Hippocampal formation (tissue), 2 donors: ENCODE results near the gene CCNF.
A peak's percentile ranks its signal among the peaks of the same experiment; 100 is the strongest.
"Not testable (repeated sequence)": the region's sequence is repeated elsewhere in the genome, so short reads cannot be mapped to it uniquely, and the experiment has no call there.

Source experiments
- DNase-seq, 2 donors: peaks; one replicate each; lab custom pipeline; 2025; lab: John Stamatoyannopoulos, UW

CCNF gene

DNA sequence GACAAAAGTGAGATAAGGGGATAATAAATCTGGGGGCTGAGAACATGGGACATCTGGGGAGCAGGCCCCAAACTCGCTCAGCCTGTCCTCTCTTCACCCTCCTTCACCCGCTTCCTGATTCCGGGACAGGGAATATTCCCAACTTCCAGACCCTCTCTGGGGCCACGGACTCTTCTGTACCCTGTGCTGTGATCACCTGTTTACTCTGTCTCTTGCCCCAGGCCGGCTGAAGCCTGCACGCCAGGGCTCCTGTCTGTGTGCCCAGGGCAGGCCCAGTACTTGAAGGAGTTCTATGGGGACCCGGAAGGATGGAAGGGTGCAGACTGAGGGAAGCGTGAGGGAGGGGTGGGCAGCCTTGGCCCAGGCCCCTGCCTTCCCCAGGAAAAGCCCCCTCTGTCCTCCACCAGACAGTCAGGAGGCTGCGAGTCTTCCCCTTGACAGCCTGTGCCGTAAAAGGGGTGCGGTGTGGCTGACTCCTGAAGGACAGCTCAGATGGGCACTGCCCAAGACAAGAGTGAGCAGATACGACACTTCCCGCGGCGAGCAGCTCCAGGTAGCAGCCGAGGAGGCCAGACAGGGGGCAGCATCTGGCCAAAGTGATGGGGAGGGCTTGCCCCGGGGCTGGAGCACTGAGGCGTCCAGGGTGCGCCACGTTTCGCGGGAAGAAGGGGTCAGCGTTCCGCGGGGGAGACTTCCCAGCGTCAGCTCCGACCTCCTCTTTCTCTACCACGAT is 1.0 kb upstream of the CCNF start:
- DNase-seq = no peak

DNA sequence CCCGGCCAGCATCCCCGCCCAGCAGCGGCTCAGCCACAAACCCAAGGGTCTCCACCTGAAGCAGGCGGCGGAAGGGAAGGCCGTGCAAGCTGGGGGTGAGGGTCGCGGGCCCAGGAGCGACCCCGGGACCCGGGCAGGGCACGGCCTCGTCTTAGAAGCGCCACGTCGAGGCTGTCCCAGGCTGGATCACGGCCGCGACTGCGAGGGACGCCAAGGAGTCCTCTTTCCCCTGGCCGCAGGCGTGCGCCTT is 538 bp upstream of the CCNF start:
- no peak for DNase-seq

DNA sequence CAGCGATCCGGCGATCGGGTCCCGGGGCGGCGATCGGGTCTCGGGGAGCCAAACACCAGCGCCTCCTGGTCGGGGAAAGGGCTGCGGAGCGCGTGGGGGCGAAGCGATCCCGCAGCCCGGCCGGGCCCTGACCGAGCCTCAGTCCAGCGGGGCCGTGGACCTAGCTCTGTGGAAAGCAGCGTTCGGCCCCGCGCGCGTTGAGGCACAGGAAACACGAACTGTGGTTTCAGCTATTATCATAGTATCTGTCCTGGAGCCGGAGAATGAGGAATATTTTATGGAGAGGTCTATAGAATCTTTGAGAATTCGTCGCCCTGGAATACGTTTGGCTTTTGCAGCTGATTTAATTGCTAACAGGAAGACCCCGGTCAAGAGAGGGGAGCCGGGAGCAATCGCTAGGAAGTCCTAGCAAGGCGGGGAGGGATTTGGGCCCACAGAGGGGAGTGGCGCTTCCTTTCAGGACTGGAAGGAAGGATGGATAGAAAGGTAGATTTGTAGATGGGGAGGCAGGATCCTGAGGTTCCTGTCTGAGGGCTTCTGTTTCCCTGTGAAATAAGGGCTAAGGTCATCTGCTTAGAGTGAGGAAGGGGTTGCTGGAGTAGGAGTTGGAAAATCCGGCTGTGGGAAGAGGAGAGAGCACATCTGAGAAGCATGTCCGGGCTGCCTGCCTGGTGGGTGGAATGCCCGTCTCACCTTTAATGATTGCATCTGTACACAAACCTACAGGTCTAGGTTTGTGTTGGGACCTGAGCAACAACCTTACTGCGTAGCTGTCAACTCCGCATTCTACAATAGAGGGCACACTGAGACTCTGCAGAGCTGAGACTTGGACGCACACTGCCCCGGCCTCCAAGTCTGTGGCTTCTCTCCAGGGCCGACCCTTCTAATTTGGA is 770 bp downstream of the CCNF start:
- DNase-seq = no peak

DNA sequence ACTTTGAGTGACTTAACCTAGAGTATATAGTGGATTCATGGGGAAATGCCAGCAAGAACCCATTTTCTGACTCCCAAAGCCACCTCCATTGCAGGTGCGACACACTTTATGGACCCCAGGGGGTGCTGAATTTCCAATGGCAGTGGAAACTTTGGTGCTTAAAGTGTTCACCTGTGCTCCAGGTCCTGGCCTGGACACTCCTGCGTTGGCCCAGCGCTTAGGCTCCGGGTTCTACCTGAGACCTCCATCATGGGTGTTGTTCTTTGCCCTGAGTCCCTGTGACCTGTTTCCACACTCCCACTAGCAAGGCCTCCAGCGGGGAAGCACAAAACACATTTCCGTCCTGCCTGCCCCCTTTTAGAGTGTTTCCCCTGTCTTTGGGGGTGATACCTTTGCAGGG is 3.0 kb downstream of the CCNF start:
- DNase-seq = no peak

DNA sequence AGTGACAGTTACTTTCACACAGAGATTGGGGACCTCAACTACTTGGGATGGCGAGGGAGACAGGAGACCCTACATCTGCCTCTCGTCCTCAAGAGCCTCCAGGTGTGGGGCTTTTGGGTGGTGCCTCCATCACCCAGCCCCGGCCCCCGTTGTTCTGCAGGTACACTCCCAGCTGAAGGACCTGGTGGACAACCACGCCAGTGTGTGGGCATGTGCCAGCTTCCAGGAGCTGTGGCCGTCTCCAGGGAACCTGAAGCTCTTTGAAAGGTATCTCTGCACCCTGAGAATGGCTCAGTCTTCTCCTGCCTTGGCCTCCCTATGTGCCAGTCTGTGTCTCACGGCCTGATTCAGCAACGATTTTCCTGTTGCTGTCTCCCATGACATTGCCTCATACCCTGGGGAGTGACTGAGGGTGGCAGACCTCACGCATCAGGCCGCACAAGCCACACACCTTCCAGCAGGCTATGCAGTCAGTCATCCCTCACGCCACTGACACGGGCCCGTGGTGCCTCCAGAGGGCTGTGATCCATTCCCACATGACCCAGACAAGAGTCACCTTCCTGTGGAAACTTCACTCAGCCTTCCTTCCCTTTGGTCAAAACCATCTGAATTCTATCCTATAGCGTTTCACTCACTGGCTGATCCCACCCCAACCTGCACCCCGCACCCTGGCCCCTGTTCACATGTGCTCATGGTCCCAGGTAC is 3.7 kb downstream of the CCNF start:
- no peak for DNase-seq

DNA sequence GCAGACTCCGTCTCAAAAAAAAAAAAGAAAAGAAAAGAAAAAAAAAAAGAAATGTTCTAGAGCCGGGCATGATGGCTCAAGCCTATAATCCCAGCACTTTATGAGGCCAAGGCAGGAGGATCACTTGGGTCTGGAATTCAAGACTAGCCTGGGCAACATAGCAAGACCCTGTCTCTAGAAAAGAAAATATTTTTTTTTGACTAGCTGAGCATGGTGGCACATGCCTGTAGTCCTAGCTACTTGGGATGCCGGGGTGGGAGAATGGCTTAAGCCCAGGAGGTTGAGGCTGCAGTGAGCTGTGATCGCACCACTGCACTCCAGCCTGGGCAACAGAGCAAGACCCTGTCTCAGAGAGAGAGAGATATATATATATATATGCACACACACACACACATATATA is 6.0 kb downstream of the CCNF start:
- not testable (repeated sequence) for DNase-seq

DNA sequence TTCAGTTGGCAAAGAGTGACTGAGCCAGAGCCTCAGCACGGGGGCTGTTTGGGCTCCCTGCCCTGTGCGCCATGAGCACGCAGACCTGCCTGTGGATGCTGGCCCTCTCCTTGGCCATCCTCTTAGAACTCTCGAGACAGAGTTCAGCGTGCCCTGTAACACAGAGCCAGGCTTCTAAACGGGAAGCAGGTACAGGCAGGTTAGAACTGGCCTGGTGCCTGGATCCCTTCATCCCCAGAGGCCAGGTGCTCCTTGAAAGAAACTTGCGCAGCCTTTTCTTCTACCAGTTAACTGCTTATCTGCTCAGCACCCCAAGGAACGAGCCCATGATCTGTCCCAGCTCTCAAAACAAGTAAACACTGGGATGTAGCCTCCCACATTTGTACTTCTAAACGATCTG is 6.9 kb downstream of the CCNF start:
- no peak for DNase-seq

DNA sequence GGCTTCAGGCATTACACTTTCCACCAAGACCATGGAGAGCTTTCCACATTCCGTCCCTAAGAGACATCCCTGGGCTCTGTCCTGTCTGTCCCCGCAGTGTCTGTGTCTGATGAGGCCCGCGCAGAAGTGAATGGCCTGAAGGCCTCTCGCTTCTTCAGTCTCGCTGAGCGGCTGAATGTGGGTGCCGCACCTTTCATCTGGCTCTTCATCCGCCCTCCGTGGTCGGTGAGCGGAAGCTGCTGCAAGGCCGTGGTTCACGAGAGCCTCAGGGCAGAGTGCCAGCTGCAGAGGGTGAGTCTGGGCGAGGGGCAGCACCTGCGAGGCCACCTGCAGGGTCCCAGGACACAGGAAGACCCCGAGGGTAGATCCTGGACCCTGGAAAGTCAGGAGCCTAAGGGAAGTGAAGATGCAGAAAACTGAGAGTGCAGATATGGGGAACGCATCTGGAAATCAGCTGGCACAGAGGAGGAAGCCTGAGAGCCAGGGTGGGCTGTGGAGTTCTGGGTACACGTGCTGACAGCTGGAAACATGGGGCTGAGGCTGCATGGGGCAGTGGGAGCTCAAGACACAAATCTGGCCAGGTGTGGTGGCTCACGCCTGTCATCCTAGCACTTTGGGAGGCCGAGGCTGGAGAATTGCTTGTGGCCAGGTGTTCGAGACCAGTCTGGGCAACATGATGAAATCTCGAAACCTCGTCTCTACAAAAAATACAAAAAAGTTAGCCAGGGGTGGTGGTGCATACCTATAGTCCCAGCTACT is 8.0 kb downstream of the CCNF start:
- no peak for DNase-seq

DNA sequence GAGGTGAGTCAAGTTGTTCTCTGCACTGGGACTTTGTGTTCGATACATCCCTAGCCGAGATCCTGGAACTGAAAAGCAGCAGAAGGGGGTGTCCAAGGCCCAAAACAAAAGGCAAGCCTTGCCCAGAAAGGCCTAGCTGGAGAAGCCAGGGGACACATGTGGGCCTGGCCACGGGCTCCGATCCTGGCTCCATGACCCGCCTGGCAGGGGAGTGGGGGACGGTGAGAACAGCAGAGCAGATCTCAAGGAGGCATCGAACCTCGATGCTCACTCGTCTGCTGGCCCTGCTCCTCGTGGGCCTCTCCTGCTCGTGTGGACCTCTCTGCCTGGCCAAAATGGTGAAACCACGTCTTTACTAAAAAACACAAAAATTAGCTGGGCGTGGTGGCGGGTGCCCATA is 8.9 kb downstream of the CCNF start:
- DNase-seq = no peak

DNA sequence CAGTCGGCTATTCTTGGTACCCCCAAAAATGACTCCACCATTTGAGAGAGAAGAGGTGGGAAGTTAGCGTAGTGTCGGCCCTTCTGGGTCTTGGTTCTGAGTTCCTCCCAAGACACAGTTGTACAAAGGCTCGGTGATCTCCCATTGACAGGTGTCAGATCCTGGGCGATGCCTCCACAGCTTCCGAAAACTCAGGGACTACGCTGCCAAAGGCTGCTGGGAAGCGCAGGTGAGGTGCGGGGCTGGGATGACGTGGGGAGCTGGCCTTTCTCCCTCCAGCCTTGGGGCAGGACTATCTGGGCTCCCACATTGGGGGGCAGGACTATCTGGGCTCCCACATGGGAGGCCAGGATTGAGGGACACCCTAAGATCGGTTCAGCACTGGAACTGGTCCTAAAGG is 10.4 kb downstream of the CCNF start:
- DNase-seq = no peak

DNA sequence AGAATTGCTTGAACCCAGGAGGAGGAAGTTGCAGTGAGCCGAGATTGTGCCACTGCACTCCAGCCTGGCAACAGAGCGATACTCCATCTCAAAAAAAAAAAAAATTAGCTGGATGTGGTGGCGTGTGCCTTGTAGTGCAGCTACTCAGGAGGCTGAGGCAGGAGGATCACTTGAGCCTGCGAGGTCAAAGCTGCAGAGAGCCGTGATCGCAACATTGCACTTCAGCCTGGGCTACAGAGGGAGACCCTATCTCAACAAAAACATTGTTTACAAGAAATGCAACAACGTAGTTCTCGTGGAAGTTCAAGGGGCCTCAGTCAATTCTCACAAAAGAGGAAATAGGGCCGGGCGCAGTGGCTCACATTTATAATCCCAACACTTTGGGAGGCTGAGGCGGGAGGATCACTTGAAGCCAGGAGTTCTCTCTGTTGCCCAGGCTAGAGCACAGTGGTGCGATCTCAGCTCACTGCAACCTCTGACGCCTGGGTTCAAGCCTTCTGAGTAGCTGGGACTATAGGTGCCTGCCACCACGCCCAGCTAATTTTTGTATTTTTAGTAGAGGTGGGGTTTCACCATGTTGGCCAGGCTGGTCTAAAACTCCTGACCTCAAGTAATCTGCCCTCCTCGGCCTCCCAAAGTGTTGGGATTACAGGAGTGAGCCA is 12.0 kb downstream of the CCNF start:
- not testable (repeated sequence) for DNase-seq

DNA sequence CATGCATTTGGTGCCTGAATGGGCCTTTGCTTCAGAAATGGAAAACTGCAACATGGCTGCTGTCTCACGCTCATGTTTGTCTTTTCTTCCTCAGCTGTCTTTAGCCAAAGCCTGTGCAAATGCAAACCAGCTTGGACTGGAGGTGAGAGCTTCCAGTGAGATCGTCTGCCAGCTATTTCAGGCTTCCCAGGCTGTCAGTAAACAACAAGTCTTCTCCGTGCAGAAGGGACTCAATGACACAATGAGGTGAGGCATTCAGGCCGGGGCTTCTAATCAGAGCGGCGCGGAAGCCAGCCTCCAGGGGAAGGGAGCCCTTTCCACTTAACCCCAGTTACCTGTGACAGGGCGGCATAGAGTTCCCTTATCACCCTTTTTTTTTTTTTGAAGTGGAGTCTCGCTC is 14.3 kb downstream of the CCNF start:
- no peak for DNase-seq

DNA sequence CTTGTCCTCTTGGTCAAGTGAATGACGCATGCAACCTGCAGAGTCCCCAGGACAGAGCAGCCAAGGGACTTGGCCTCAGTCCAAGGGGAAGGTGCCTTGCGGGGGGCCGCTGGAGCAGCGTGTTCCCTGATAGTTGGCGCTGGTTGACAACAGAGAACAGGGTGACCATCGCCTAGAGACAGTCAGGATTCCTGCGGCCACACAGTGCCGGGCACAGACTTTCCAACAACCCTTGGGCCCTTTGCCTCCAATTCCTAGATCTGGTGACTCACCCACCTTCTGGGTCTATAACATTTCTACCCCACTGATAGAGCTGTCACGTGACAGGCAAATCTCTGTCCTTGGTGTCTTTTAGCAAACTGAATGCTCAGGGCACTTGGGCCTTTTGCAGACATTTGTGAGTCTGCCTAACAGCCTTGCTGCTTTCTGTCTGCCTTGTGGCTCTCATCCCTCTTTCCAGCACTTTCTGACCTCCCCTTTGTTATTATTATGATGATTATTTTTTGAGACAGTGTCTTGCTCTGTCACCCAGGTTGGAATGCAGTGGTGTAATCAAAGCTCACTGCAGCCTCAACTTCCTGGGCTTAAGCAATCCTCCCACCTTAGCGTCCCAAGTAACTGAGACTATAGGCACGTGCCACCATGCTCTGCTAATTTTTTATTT is 18.8 kb downstream of the CCNF start:
- DNase-seq = no peak

DNA sequence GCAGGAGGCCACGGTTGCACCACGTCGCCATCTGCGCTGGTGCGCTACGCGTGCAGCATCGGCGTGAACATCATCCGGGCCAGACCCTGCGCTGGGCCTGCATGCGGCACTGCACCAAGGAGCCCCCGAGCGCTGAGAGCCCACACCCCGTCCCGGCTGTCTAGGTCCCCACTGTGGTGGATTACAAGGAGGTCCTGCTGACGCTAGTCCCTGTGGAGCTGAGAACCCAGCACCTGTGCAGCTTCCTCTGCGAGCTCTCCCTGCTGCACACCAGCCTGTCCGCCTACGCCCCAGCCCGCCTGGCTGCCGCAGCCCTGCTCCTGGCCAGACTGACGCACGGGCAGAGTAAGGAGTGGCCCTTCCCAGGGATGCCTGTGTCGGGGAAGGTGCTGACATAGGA is 19.9 kb downstream of the CCNF start:
- DNase-seq = no peak

DNA sequence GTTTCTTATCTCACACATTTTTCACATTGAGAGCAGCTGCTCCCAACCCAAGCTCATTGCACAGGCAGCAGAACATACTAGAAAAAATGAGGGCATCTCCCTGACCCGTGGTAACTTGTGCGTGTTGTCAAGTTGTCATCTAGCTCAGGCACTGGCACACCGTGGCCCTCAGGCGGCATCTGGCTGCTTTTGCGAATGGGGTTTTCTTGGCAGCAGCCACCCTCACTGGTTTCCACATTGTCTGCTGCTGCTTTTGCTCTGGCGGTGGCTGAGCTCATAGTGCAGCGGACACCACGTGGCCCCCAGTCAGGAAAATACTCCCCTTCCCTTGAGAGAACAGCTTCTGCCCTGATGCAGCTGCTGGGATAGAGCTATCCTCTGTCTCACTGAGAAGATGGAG is 21.3 kb downstream of the CCNF start:
- peak; percentile 51 to 61 for DNase-seq

DNA sequence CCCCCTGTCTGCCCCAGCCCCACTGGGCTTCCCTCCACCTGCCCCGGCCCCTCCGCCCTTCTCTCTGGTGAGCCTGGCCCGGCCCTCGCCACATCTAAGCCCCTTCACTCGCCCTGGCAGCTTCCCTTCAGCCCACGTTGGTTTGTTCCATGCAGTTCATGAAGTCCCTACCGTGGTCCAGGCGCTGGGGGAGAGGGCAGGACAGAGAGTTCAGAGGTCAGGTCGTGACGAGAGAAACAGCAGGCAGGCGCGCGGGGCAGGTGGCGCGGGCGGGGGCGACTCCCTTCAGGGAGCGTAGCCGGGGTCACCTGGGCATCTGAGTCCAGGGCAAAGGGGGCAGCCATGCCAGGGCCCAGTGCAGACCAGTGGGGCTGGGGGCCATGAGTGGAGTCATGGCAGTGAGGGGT is 21.7 kb downstream of the CCNF start:
- no peak for DNase-seq

DNA sequence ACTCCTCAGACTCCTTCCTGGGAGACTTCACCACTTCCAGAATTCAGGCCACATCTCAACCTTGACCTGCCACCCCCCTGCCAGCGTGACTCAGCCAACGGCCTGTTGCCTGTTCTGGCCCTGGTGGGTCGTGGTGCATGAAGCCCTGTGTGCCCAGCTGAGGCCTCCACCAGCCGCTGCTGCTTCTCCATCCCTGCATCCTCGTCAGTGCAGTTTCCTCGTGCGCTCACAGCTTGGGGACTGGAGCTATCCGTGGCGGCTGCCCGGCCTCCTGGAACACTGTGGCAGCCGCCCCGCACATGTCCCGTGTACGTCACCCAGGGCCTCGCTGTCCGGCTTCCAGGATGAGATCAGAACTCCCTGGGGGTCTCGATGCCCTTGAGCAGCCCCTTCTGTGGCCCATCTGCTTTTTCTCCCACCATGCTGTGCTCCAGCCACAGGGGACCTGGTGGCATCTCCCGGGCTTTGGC is 22.6 kb downstream of the CCNF start:
- DNase-seq = no peak

DNA sequence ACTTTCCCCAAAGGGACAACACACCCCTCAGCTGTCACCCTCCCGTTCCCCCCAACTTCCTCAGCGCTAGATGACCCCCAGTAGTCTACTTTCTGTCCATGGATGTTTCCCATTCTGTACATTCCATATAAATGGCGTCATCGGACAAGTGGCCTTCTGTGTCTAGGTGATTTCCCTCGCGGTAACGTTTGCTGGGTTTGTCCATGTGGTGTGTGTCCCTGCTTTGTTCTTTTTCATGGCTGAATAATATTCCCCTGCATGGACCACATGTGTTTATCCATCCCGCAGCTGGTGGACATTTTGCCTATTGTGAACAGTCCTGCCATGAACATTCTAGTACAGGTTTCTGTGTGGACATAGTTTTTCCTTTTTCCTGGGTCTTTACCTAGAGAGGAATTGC is 23.4 kb downstream of the CCNF start:
- no peak for DNase-seq

DNA sequence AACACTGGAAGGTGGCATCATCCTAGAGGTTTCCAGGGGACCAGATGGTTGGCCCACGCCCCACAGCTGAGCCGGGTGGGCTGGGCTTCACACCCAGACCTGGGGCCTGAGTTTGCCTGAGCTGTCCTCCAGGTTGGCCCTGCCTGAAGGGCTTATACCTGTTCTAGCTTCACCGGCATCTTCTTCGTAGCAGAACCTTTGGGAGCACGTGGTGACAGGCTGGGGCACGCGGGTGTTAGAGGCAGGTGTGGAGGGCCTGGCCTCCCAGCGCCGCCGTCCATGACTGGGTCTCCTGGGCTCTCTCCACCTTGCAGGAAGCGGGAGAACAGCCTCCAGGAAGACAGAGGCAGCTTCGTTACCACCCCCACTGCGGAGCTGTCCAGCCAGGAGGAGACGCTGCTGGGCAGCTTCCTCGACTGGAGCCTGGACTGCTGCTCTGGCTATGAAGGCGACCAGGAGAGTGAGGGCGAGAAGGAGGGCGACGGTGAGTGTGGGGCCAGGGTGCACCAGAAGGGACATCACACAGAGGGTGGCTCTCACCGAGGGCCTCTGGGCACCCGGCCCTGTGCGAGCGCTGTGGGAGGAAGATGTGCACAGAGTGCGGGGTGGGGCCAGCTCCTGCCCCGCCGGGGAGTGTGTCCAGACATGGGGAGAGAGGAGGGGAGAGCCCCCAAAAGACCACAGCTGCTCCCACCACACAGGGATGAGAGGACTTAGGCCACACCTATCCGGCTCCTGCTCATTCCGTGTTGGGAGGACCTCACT is 26.0 kb downstream of the CCNF start:
- no peak for DNase-seq

DNA sequence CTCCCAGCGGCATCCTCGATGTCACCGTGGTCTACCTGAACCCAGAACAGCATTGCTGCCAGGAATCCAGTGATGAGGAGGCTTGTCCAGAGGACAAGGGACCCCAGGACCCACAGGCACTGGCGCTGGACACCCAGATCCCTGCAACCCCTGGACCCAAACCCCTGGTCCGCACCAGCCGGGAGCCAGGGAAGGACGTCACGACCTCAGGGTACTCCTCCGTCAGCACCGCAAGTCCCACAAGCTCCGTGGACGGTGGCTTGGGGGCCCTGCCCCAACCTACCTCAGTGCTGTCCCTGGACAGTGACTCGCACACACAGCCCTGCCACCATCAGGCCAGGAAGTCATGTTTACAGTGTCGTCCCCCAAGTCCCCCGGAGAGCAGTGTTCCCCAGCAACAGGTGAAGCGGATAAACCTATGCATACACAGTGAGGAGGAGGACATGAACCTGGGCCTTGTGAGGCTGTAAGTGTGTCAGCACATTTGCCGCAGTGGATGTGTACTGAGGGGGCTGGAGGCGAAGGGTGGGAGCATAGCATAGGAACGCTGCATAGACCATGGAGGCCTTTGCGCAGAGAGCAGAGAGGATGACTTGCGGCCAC is 27.4 kb downstream of the CCNF start:
- DNase-seq = no peak
